GM21723 (cell line): ENCODE measurements around the gene NLRP7.
"Not testable (repeated sequence)": the region's sequence is repeated elsewhere in the genome, so short reads cannot be mapped to it uniquely, and the experiment has no call there.

Experiments used
- ATAC-seq: cut with Tn5 transposase; IDR thresholded peaks from one replicate; pipeline ENCODE4 v1.9.1; 2021; ENCODE audit warnings: mild to moderate bottlenecking, moderate library complexity; ENCODE audit not compliant: unreplicated experiment

Gene NLRP7

GRCh38 chr19:54919646-54920563 is 27.4 kb downstream of the NLRP7 start:
- not testable (repeated sequence) for ATAC-seq

GRCh38 chr19:54918499-54918898 is 28.8 kb downstream of the NLRP7 start:
- ATAC-seq, result no peak

GRCh38 chr19:54916822-54917221 is 30.5 kb downstream of the NLRP7 start:
- ATAC-seq, result no peak

GRCh38 chr19:54907899-54908298 is 39.4 kb downstream of the NLRP7 start:
- ATAC-seq, result not testable (repeated sequence)

GRCh38 chr19:54906819-54907218 is 40.5 kb downstream of the NLRP7 start:
- no peak for ATAC-seq

GRCh38 chr19:54905803-54906511 is 41.4 kb downstream of the NLRP7 start, which contains the start of gene NCR1:
Gene NCR1 (plus strand): TSS chr19:54906148. CDS start chr19:54906188, 40 bp downstream.
- ATAC-seq, result no peak

GRCh38 chr19:54905421-54905802 is 41.9 kb downstream of the NLRP7 start:
- ATAC-seq, result no peak

GRCh38 chr19:54904261-54904660 is 43.1 kb downstream of the NLRP7 start:
- not testable (repeated sequence) for ATAC-seq

GRCh38 chr19:54903303-54903702 is 44.0 kb downstream of the NLRP7 start:
- ATAC-seq, result no peak

GRCh38 chr19:54902061-54902460 is 45.3 kb downstream of the NLRP7 start:
- ATAC-seq, result no peak

- not testable (repeated sequence) for ATAC-seq
Observed at GRCh38 chr19:54901153-54901552, 46.2 kb downstream of the NLRP7 start.

- ATAC-seq, result not testable (repeated sequence)
Observed at GRCh38 chr19:54899646-54900045, 47.7 kb downstream of the NLRP7 start.

GRCh38 chr19:54898685-54899084 is 48.6 kb downstream of the NLRP7 start:
- ATAC-seq, result not testable (repeated sequence)

GRCh38 chr19:54896036-54896435 is 51.3 kb downstream of the NLRP7 start:
- no peak for ATAC-seq

GRCh38 chr19:54894106-54894505 is 53.2 kb downstream of the NLRP7 start:
- ATAC-seq, result not testable (repeated sequence)

GRCh38 chr19:54893406-54893805 is 53.9 kb downstream of the NLRP7 start:
- ATAC-seq, result no peak

GRCh38 chr19:54889566-54889965 is 57.8 kb downstream of the NLRP7 start:
- no peak for ATAC-seq

- ATAC-seq, result no peak
Observed at GRCh38 chr19:54888239-54888638, 59.1 kb downstream of the NLRP7 start.

- no peak for ATAC-seq
Observed at GRCh38 chr19:54883228-54883627, 64.1 kb downstream of the NLRP7 start.

- ATAC-seq, result no peak
Observed at GRCh38 chr19:54882758-54883157, 64.6 kb downstream of the NLRP7 start.

GRCh38 chr19:54881884-54882283 is 65.4 kb downstream of the NLRP7 start:
- ATAC-seq, result no peak

GRCh38 chr19:54877471-54877870 is 69.9 kb downstream of the NLRP7 start:
- ATAC-seq, result no peak
